Esophagus squamous epithelium (tissue), 4 donors: ENCODE data around the gene CHTOP.

ENCODE experiments used
- CTCF ChIP-seq, 6 experiments: fragments of 450-650 bp in 4 of 6; fragments of 200-600 bp in 2 of 6; sonication (generic) in 2 of 6; IDR thresholded peaks; one replicate each; pipeline ENCODE4 v1.5.1; 2016 to 2019; ENCODE audit warnings: antibody characterized with exemption in 6 of 6, mild to moderate bottlenecking in 4 of 6, moderate library complexity in 4 of 6
- POLR2A ChIP-seq, 4 donors: fragments of 450-650 bp; IDR thresholded peaks; one replicate each; pipeline ENCODE4 v1.6.1; 2017; ENCODE audit warnings: antibody characterized with exemption in 4 of 4, mild to moderate bottlenecking in 4 of 4, moderate library complexity in 3 of 4

- TF ChIP-seq CTCF (IDR thresholded peaks at IDR 0.05) = no peak
- TF ChIP-seq POLR2A (IDR thresholded peaks at IDR 0.05) = no peak
These were observed 51.9 kb downstream of the CHTOP start for GRCh38 chr1:153685544-153686340.
